22Rv1 (cell line): ENCODE results near the gene POLD4.
A peak's percentile ranks its signal among the peaks of the same experiment; 100 is the strongest.
"Not testable (repeated sequence)": the region's sequence is repeated elsewhere in the genome, so short reads cannot be mapped to it uniquely, and the experiment has no call there.

Experiments used
- H3K27ac ChIP-seq: fragments of 450-650 bp; 2 replicates; pipeline ENCODE4 v1.5.1; 2017
- CTCF ChIP-seq: fragments of 450-650 bp; IDR thresholded peaks from 2 replicates; pipeline ENCODE4 v1.5.1; 2017; ENCODE audit warnings: mild to moderate bottlenecking
- ZFX ChIP-seq: fragments of 450-650 bp; IDR thresholded peaks from 2 replicates; pipeline ENCODE4 v1.6.1; 2017; ENCODE audit warnings: antibody characterized with exemption, borderline replicate concordance

The POLD4 gene

GRCh38 chr11:67323526-67323925 lies 29.8 kb downstream of the POLD4 start:
- TF ChIP-seq CTCF (no peak), ZFX (no peak)
- H3K27ac ChIP-seq, result no peak overlapping the region

DNA sequence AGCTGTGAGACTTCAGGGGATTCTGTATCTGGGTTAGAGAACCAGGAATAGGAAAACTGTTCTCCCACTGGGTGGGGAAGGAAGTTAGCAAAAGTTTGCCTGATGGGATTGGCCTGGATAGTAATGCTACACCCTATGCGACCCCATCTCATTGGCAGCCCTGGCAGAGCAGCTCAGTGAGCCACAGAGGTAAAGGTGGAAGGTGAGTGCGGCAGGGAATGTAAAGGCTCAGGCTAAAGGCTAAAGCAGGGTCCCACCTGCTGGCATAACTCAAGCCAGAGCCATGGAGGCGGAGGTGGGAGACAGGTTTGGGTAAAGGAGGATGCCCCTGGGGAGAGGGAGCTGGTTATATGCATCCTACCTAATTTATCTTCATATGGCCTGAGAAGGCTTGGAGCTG lies 31.3 kb downstream of the POLD4 start:
- H3K27ac ChIP-seq, result no peak overlapping the region
- TF ChIP-seq ZFX, result no peak
- TF ChIP-seq CTCF, result no peak

GRCh38 chr11:67321313-67321871 lies 32.0 kb downstream of the POLD4 start:
- no peak overlapping the region for H3K27ac ChIP-seq
- TF ChIP-seq CTCF (no peak), ZFX (no peak)

DNA sequence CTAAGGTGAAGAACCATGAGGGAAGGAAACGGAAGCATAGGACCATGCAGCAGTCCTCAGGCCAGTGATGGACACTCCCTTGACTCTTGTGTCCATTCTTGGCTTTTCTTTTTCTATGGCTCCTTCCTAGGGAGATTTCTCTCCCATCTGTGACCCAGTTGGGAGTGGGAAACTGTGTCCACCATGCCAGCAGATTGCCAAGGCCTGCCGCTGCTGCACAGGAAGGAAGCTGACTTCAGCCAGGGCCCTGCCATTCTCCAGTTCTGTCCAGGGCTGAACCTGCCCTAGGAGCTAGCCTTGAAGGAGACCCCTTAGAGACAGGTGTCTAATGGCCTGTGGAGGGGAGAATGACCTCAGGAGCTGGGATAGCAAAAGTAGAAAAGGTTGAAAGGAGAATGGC lies 32.7 kb downstream of the POLD4 start:
- TF ChIP-seq ZFX, result no peak
- no peak for TF ChIP-seq CTCF
- no peak overlapping the region for H3K27ac ChIP-seq

DNA sequence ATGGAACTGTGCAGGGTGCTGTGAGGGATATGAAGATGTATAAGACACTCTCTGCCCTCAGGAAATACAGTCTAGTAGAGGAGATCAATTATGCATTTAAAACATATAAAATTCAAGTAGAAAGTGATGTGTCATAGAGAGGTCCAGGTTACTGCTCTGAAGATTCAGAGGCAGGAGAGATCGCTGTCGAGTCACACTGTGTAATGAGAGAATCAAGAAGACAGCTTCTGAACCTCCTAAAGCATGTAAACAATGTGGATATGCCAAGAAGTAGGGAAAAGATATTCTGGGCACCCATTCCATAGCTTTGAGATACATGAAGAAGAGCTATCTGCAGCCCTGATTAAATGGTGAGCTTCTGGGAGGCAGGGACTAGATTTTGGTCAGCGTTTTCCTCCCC lies 33.3 kb downstream of the POLD4 start:
- H3K27ac ChIP-seq, result no peak overlapping the region
- TF ChIP-seq CTCF, result no peak

DNA sequence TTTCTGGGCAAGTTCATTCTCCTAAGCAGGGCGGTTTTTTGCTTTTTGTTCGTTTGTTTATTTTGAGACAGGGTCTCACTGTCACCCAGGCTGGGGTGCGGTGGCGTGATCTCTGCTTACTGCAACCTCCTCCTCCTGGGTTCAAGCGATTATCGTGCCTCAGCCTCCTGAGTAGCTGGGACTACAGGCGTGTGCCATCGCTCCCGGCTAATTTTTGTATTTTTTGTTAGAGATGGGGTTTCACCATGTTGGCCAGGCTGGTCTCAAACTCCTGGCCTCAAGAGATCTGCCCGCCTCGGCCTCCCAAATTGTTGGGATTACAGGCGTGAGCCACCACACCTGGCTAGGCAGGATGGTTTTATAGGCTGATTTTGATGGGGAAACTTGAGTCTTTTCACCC lies 34.5 kb downstream of the POLD4 start:
- H3K27ac ChIP-seq, result not testable (repeated sequence)

GRCh38 chr11:67317888-67318555 lies 35.3 kb downstream of the POLD4 start:
- H3K27ac ChIP-seq, result peak overlapping the region; percentile 95
- TF ChIP-seq ZFX (no peak), CTCF (peak; percentile 50)
